Hepatocyte (in vitro differentiated cells): ENCODE measurements around the gene CFAP99.

Experiments used
- CTCF ChIP-seq: fragments of 200-600 bp; sonication (generic); IDR thresholded peaks from 2 replicates; pipeline ENCODE4 v1.5.1; 2016; ENCODE audit warnings: antibody characterized with exemption, mild to moderate bottlenecking; ENCODE audit not compliant: poor library complexity
- EZH2 ChIP-seq: fragments of 200-600 bp; sonication (generic); IDR thresholded peaks from 2 replicates; pipeline ENCODE4 v1.6.1; 2016; ENCODE audit warnings: antibody characterized with exemption, mild to moderate bottlenecking, borderline replicate concordance
- EZH2phosphoT487 ChIP-seq: fragments of 200-600 bp; sonication (generic); IDR thresholded peaks from one replicate; pipeline ENCODE4 v1.6.1; 2018; ENCODE audit warnings: antibody characterized with exemption, mild to moderate bottlenecking, low read depth, moderate library complexity; ENCODE audit not compliant: unreplicated experiment, severe bottlenecking

GRCh38 chr4:2389691-2390090 is 29.1 kb upstream of the CFAP99 start:
- TF ChIP-seq CTCF (no peak), EZH2phosphoT487 (no peak), EZH2 (no peak)
